B cell (primary cell): ENCODE measurements around the gene MYO1E. TPM values are rescaled to one million over a fixed set of nuclear protein-coding genes. Genes with fewer than 3 reads are reported as not detected.
"Not testable (repeated sequence)": the region's sequence is repeated elsewhere in the genome, so short reads cannot be mapped to it uniquely, and the experiment has no call there.

Source experiments
- ATAC-seq: fragments of 200-7000 bp; cut with Tn5 transposase; one replicate; pipeline ENCODE4 v1.10.0; 2021; ENCODE audit warnings: low read depth, mild to moderate bottlenecking, moderate number of reproducible peaks, moderate library complexity
- CTCF ChIA-PET: fragments of 350-600 bp; sonication (Branson Sonifier 250); formaldehyde crosslinking; loops from one replicate; lab custom pipeline; 2021; ENCODE audit warnings: antibody characterized with exemption, inconsistent platforms; lab: Charles Lee
- POLR2A ChIA-PET: fragments of 350-600 bp; sonication (Branson Sonifier 250); formaldehyde crosslinking; loops from one replicate; lab custom pipeline; 2021; ENCODE audit warnings: antibody characterized with exemption; lab: Charles Lee
- DNase-seq: peaks from one replicate; pipeline ENCODE4 v3.0.0; 2013
- H2AFZ ChIP-seq: 2 replicates; pipeline ENCODE4 v1.6.1; 2012; ENCODE audit warnings: mild to moderate bottlenecking, low read depth, low read length; ENCODE audit not compliant: insufficient read depth, poor library complexity, severe bottlenecking
- H3K27ac ChIP-seq, 2 donors: 1 replicate in 1 of 2; 2 replicates in 1 of 2; pipeline ENCODE4 v1.5.1; 2012 to 2013; ENCODE audit warnings: low read length in 2 of 2, mild to moderate bottlenecking in 2 of 2, moderate library complexity in 1 of 2
- H3K27me3 ChIP-seq, 4 experiments: fragments of 200-600 bp in 1 of 4; sonication (generic) in 1 of 4; replicated peaks in 1 of 4; 1 replicate in 2 of 4; 2 replicates in 2 of 4; pipeline versions ENCODE4 v1.6.1 to v1.7.0; 2013 to 2016; ENCODE audit warnings: low read length in 3 of 4, mild to moderate bottlenecking in 2 of 4, mixed read lengths in 1 of 4, moderate library complexity in 1 of 4; ENCODE audit not compliant: insufficient read depth in 4 of 4, control insufficient read depth in 3 of 4; ENCODE audit errors: control extremely low read depth in 1 of 4
- H3K36me3 ChIP-seq, 2 experiments: replicated peaks in 1 of 2; 1 replicate in 1 of 2; 2 replicates in 1 of 2; pipeline versions ENCODE4 v1.6.1 to v1.7.1; 2013; ENCODE audit warnings: low read length in 1 of 2; ENCODE audit not compliant: insufficient read depth in 2 of 2, control insufficient read depth in 1 of 2; ENCODE audit errors: control extremely low read depth in 1 of 2, extremely low read depth in 1 of 2
- H3K4me1 ChIP-seq, 2 donors: fragments of 200-600 bp in 1 of 2; sonication (generic) in 1 of 2; 1 replicate in 1 of 2; 2 replicates in 1 of 2; pipeline versions ENCODE4 v1.5.1 to v1.6.1; 2013 to 2017; ENCODE audit warnings: low read length in 2 of 2; ENCODE audit not compliant: control insufficient read depth in 2 of 2, insufficient read depth in 2 of 2
- H3K4me2 ChIP-seq: replicated peaks from 2 replicates; pipeline ENCODE3; 2012; ENCODE audit warnings: mild to moderate bottlenecking, low read depth, low read length; ENCODE audit not compliant: poor library complexity, severe bottlenecking
- H3K4me3 ChIP-seq, 5 experiments: fragments of 200-600 bp in 1 of 5; sonication (generic) in 1 of 5; 1 replicate in 3 of 5; 2 replicates in 2 of 5; pipeline versions ENCODE4 v1.5.1 to v1.7.0; 2011 to 2016; ENCODE audit warnings: low read length in 4 of 5, mild to moderate bottlenecking in 4 of 5, low read depth in 2 of 5, control low read depth in 1 of 5, moderate library complexity in 1 of 5; ENCODE audit not compliant: insufficient read depth in 1 of 5; ENCODE audit errors: control extremely low read depth in 1 of 5, extremely low read depth in 1 of 5
- H3K79me2 ChIP-seq: fragments of 200-600 bp; sonication (generic); one replicate; pipeline ENCODE4 v1.6.0; 2016; ENCODE audit warnings: low read length; ENCODE audit not compliant: control insufficient read depth, insufficient read depth
- H3K9ac ChIP-seq: fragments of 200-600 bp; sonication (generic); 2 replicates; pipeline ENCODE4 v1.6.1; 2017; ENCODE audit warnings: mild to moderate bottlenecking, low read length, moderate library complexity
- H3K9me3 ChIP-seq, 3 donors: one replicate each; pipeline versions ENCODE4 v1.6.1 to v1.7.1; 2013; ENCODE audit warnings: low read length in 2 of 3; ENCODE audit not compliant: control insufficient read depth in 2 of 3, insufficient read depth in 1 of 3; ENCODE audit errors: control extremely low read depth in 1 of 3
- H4K20me1 ChIP-seq: 2 replicates; pipeline ENCODE4 v1.6.0; 2012; ENCODE audit warnings: mild to moderate bottlenecking, low read length; ENCODE audit not compliant: insufficient read depth, control insufficient read depth, poor library complexity, severe bottlenecking
- H3K27ac Mint-ChIP-seq: one replicate; pipeline ENCODE4 v1.8.0; 2021; ENCODE audit warnings: mixed read lengths
- H3K27me3 Mint-ChIP-seq: one replicate; pipeline ENCODE4 v1.8.0; 2021; ENCODE audit warnings: mixed read lengths
- H3K4me1 Mint-ChIP-seq: one replicate; pipeline ENCODE4 v1.8.0; 2021; ENCODE audit warnings: mixed read lengths
- H3K4me3 Mint-ChIP-seq: one replicate; pipeline ENCODE4 v1.8.0; 2021; ENCODE audit warnings: mixed read lengths
- H3K9me3 Mint-ChIP-seq: one replicate; pipeline ENCODE4 v1.8.0; 2022; ENCODE audit warnings: mixed read lengths; ENCODE audit not compliant: insufficient read depth
- EZH2 ChIP-seq: IDR thresholded peaks from 2 replicates; pipeline ENCODE4 v1.6.1; 2012; ENCODE audit warnings: borderline replicate concordance, low read depth, mild to moderate bottlenecking, moderate library complexity, low read length; ENCODE audit not compliant: insufficient read depth, poor library complexity, severe bottlenecking
- WGBS: methylation state at CpG from one replicate; pipeline ENCODE4 v1.1.5; 2013; ENCODE audit warnings: missing lambda C conversion rate; ENCODE audit not compliant: insufficient coverage; 5-methylcytosine and 5-hydroxymethylcytosine counted together
- intact Hi-C: fragments of 100-400 bp; cut with micrococcal nuclease; formaldehyde crosslinking; loops from one replicate; pipeline ENCODE4 v1.10.0; 2022
- polyA plus RNA-seq: library from polyadenylated mRNA; depleted of rRNA; stranded (reverse); fragments of >200 nt; gene quantifications from 2 replicates; pipeline ENCODE4 v1.2.3, GENCODE V29; 2012
- total RNA-seq, 2 donors: library from RNA; stranded (reverse); fragments of 120-200 nt in 1 of 2; gene quantifications; 1 replicate in 1 of 2; 2 replicates in 1 of 2; pipeline versions ENCODE4 v1.2.3 to v1.2.4, GENCODE V29; 2013 to 2022

MYO1E gene
- total and polyA plus RNA-seq, 2 donors (not counting 1 experiment from before 2014, with no cell fraction given) = 11.9 to 100.0 TPM

- H3K4me3 Mint-ChIP-seq, H3K27me3 Mint-ChIP-seq, H2AFZ ChIP-seq, H4K20me1 ChIP-seq, H3K4me3 ChIP-seq, DNase-seq, H3K9me3 Mint-ChIP-seq, H3K36me3 ChIP-seq, intact Hi-C loops, ATAC-seq, H3K9ac ChIP-seq, H3K9me3 ChIP-seq, H3K27me3 ChIP-seq: not testable (repeated sequence)
- Mint-ChIP-seq H3K27ac (peak overlapping the region; percentile 74), H3K4me1 (peaks cover 82% of the 10 kb centered on the region)
- POLR2A ChIA-PET = interaction anchor here (0.7 kb wide), 1 partner anchor 470 kb away, joined by 5 read pairs; no protein-coding TSS in a partner anchor
- CTCF ChIA-PET = interaction anchor here (0.8 to 3.3 kb wide), 2 partner anchors 12 to 154 kb away, joined by 4 to 27 read pairs; no protein-coding TSS in a partner anchor
- H3K27ac ChIP-seq = peak overlapping the region in 1 of 2 donors; percentile 61
- peaks cover 40% of the 10 kb centered on the region for H3K79me2 ChIP-seq
- WGBS = 70% methylated on average over 4 of the region's 10 CpGs
- H3K4me1 ChIP-seq = peaks cover 73 to 85% of the 10 kb centered on the region in 2 donors
- H3K4me2 ChIP-seq = peak overlapping the region; percentile 17
Measured at GRCh38 chr15:59401051-59401823, 28.6 kb upstream of the MYO1E start.

GRCh38 chr15:59400103-59400813 lies 27.6 kb upstream of the MYO1E start:
- CTCF ChIA-PET = interaction anchor here (0.8 to 3.3 kb wide), 5 partner anchors 10 to 163 kb away, joined by 3 to 27 read pairs (median 4); no protein-coding TSS in a partner anchor
- TF ChIP-seq EZH2 = no peak
- DNase-seq = peak; percentile 53
- H4K20me1 ChIP-seq = no peaks in the 10 kb centered on the region
- H3K4me2 ChIP-seq = peak overlapping the region; percentile 81
- POLR2A ChIA-PET = interaction anchor here (1.1 to 2.0 kb wide), 2 partner anchors 10 to 12 kb away, joined by 3 to 7 read pairs; no protein-coding TSS in a partner anchor
- H3K4me1 ChIP-seq = peaks cover 73 to 85% of the 10 kb centered on the region in 2 donors
- H3K79me2 ChIP-seq = peaks cover 32% of the 10 kb centered on the region
- Mint-ChIP-seq H3K9me3 (no peaks in the 10 kb centered on the region), H3K27ac (peak overlapping the region; percentile 93), H3K4me1 (peaks cover 81% of the 10 kb centered on the region), H3K4me3 (peak overlapping the region; percentile 80), H3K27me3 (no peaks in the 10 kb centered on the region)
- peak overlapping the region; percentile 17 for H2AFZ ChIP-seq
- 42% methylated on average over 11 of the region's 13 CpGs for WGBS
- ATAC-seq = peak; percentile 4
- no peaks in the 10 kb centered on the region for H3K36me3 ChIP-seq
- H3K9me3 ChIP-seq = no peaks in the 10 kb centered on the region
- H3K9ac ChIP-seq = peak overlapping the region; percentile 48
- H3K27ac ChIP-seq = peak overlapping the region; percentile 70 to 89
- intact Hi-C loops = no loop called here
- H3K4me3 ChIP-seq = peak overlapping the region; percentile 21 to 48 (median 35)
- H3K27me3 ChIP-seq = no peaks in the 10 kb centered on the region
